Middle frontal gyrus (tissue), 1 donor: Measurements from ENCODE around the gene SREBF1.

Experiments used
- DNase-seq: peaks from one replicate; pipeline ENCODE4 v3.0.0-alpha.2; 2015; ENCODE audit warnings: low spot score; ENCODE audit errors: extremely low spot score

Gene SREBF1

GRCh38 chr17:17826342-17826713 is 10.5 kb downstream of the SREBF1 start:
- DNase-seq: no peak

GRCh38 chr17:17824783-17825614 is 11.8 kb downstream of the SREBF1 start:
- DNase-seq: no peak

- no peak for DNase-seq
These were observed 12.5 kb downstream of the SREBF1 start for GRCh38 chr17:17824119-17824782.

GRCh38 chr17:17823433-17824118 is 13.2 kb downstream of the SREBF1 start:
- DNase-seq: peak; percentile 84

GRCh38 chr17:17822616-17823015 is 14.2 kb downstream of the SREBF1 start:
- no peak for DNase-seq

GRCh38 chr17:17822189-17822588 is 14.6 kb downstream of the SREBF1 start:
- peak; percentile 80 for DNase-seq

GRCh38 chr17:17820463-17821158 is 16.2 kb downstream of the SREBF1 start:
- DNase-seq: no peak

- no peak for DNase-seq
These were observed 16.7 kb downstream of the SREBF1 start for GRCh38 chr17:17820046-17820445.

- DNase-seq: no peak
These were observed 17.2 kb downstream of the SREBF1 start for GRCh38 chr17:17819561-17819995.

- DNase-seq: no peak
These were observed 17.7 kb downstream of the SREBF1 start for GRCh38 chr17:17819111-17819510.

- no peak for DNase-seq
These were observed 18.7 kb downstream of the SREBF1 start for GRCh38 chr17:17818088-17818526.

- no peak for DNase-seq
These were observed 19.2 kb downstream of the SREBF1 start for GRCh38 chr17:17817552-17817947.

- DNase-seq: no peak
These were observed 19.8 kb downstream of the SREBF1 start for GRCh38 chr17:17816831-17817551.

GRCh38 chr17:17816240-17816814 is 20.5 kb downstream of the SREBF1 start:
- no peak for DNase-seq

GRCh38 chr17:17815436-17816200 is 21.2 kb downstream of the SREBF1 start:
- DNase-seq: no peak

- DNase-seq: no peak
These were observed 21.8 kb downstream of the SREBF1 start for GRCh38 chr17:17815062-17815406.

GRCh38 chr17:17814162-17815061 is 22.4 kb downstream of the SREBF1 start:
- no peak for DNase-seq

GRCh38 chr17:17813725-17814095 is 23.1 kb downstream of the SREBF1 start:
- no peak for DNase-seq
